GM11168 (cell line): ENCODE measurements around the gene IKZF1.

Experiments
- in situ Hi-C: fragments of 300-500 bp; cut with MboI; formaldehyde crosslinking; loops from one replicate; pipeline ENCODE4 v1.12.0; 2022; ENCODE audit warnings: low sequenced_read_pairs; ENCODE audit not compliant: unreplicated experiment

Gene IKZF1

DNA sequence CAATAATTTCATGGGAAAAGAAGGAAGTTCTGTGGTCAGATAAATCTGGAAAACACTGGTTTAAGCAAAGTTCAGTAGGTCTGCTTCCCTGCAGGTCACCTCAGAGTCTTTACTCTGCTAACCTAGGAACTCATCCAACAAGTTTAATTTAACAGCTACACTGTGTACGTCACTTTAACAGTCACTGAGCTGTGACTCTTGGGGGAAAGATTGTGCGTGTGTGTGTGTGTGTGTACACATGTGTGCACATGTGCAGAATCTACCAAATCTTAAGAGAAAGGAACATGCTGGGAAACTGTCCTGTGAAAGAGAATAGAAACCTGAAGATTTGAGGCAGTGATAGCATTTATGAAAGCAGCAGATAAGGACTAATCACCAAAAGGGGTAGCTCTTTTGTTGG is 62.6 kb downstream of the IKZF1 start:
- in situ Hi-C loops = loop anchor here (10.0 kb wide), 1 partner anchor 162 kb away; no protein-coding TSS in a partner anchor

DNA sequence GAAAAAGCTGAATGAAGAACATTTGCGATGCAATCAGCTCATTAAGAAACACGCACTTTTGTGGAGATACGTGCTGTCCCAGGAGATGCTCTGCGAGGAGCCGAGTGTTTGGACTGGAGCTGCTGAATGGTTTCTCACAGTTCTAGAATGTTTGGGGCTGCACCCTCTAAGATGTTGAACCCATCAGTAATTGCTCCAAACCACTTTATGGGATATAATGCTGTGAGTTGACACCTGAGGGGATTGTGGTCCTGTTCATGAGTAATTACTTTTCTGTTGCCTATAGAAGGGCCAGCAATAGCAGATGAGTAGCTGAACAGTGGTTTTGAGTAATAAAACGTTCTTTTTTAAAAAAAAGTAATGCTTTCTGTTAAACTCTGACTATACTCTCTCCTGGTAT is 63.1 kb downstream of the IKZF1 start:
- in situ Hi-C loops = loop anchor here (10.0 kb wide), 1 partner anchor 163 kb away; no protein-coding TSS in a partner anchor

DNA sequence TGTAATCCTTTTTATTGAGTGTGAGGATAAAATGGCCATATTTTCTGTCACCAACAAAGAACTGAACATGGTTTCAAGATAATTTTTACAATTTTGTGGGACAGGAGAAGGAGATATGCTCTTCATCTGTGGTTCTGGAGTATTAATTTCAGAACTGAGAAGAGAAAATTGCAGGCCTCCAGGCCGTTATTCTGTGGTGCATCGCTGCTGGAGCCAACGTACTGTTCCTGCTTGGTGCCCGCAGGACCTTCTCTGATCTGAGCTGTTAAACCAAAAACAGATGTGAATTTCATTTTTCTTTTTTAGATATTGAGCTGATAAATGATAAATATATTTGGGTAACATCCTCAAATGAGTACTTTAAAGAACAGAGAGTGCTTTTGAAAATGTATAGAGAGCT is 63.9 kb downstream of the IKZF1 start:
- in situ Hi-C loops = loop anchor here (10.0 kb wide), 1 partner anchor 164 kb away; no protein-coding TSS in a partner anchor

DNA sequence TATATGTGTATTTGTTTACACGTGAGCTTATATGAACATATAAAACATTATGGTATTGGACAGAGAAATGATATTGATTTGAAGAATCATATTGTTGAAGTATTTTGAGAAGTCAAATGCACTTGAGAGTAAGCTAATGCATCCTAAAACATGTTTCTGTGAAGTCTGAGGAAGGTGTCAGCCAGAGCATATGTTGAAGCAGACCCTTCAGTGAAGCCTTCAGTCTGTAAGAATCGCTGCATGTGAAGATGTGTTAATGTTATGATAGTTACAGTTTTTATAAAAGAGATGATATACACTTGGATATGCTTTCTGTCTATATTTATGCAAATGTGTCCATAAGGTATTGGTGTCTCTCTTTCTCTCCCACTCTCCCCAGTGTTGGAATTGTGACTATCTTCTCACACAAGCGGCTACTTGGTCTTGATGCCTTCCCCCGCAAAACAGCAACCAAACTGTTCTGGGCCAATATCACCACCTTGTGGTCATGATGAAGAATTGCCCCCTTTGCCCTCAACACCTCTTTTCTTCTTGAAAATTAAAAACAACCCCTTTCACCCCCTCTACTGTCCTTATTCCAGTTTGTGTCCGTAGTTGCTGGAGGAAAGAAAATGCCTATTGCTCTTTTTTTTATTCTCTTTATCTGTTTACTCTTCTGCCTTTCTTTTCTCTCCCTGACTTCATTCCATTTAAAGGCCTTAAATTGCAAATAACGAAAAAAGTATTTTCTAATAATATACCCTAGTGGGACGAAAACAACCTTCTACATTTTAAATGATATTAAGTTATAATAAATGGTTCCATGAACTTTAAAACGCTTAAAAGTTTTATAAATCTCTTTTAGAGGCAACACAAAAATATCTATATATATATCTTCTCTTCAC is 64.9 kb downstream of the IKZF1 start:
- in situ Hi-C loops = loop anchor here (10.0 kb wide), 1 partner anchor 165 kb away; no protein-coding TSS in a partner anchor

DNA sequence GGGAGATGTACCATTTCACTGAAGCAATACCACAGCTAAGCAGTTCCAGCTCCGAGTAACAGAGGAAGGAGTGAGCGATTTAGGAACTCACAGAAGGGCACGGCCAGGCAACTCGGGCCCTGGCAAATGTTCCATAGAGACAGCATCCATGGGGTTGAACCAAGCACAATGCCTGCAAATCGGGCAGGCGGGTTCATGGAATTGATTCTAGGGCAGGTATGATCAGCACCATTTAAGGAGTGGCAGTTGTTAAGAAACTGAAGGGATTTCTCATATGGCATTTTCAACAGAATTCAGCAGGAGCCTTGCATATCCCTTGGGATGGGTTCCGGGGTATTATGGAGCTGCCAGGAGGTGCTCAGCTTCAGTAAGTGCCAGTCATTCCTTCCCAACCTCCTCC is 66.4 kb downstream of the IKZF1 start:
- in situ Hi-C loops = no loop called here

DNA sequence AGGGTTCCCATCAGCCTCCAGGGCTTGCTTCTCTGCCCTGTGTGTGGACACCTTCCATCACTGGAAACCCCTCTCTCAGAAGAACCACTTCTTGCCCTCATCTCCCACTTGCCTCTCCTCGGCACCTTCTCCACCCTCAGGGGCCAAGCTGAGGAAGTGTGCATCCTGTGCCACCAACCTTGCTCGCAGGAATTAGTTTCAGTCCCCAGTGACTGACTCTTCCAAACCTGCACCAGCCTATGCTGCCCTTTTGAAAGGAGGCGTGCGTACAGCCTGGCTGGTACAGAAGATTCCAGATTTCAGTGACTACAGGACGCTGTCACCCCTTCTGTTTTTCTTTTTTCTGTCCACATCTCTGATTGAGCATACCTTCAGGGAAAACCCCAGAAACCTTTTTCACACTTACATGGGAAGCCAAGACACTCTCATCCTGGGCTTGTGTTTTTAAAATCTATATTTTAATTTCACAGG is 67.1 kb downstream of the IKZF1 start:
- in situ Hi-C loops = no loop called here

DNA sequence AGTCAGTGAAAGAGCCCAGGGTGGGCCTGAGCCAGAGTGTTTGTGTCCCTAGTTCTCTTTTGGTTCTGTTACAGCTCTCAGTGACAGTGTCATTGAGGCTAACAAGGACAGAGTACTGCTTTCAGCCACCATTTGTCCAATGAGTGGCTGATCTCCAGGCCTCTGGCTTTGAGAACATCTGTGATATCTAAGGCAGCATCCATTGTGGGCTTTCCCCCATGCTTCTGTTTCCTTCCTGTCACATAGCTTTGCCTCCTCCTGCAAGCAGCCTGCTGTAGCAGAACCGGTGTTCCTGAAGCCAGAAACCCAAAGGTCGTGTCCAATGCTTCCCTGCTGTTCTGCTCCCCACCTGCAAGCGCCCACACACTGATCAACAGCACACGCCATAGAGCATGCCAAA is 68.4 kb downstream of the IKZF1 start:
- in situ Hi-C loops = no loop called here

DNA sequence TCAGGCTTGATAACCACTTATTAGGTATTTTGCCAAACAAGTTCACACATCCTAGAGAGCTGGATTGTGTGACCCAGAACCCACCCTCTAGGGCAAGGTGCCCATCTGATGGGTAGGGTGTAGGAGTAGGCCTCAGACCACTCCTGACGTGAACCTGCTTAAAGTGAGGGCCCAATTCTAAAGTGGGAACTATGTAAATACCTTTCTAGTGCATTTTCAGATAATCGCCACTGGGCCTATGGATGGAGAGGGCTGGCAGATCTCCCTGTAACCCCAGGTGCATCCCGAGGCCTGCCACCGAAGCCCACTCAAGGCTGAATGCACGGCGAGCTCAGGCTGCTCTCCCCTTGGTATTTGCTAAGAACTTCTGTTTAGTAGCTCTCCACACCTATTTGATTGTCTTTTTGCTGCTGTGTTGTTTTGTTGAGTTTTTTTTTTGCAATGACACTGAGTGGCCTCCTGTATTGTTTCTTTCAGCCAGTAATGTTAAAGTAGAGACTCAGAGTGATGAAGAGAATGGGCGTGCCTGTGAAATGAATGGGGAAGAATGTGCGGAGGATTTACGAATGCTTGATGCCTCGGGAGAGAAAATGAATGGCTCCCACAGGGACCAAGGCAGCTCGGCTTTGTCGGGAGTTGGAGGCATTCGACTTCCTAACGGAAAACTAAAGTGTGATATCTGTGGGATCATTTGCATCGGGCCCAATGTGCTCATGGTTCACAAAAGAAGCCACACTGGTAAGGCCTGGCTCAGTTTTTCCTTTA is 71.7 kb downstream of the IKZF1 start:
- in situ Hi-C loops = no loop called here

DNA sequence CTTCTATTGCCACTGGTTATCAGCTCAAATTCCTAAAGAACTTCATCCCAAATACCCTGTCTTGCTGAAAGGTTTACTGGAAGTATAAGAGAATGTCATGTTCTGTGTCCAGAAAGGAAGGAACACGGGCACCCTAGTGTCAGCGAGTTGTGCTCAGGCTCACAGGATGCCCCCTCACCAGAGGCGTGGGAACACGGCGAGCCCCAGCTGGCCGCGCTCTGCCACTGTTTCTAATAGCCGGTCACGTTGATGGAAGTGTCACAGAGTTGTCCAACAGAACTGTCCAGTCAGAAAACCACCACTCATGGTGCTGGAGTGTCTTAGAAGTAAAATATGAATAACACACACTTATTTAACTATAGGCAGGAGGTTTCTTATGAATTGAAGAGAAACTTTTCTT is 72.8 kb downstream of the IKZF1 start:
- in situ Hi-C loops = no loop called here

DNA sequence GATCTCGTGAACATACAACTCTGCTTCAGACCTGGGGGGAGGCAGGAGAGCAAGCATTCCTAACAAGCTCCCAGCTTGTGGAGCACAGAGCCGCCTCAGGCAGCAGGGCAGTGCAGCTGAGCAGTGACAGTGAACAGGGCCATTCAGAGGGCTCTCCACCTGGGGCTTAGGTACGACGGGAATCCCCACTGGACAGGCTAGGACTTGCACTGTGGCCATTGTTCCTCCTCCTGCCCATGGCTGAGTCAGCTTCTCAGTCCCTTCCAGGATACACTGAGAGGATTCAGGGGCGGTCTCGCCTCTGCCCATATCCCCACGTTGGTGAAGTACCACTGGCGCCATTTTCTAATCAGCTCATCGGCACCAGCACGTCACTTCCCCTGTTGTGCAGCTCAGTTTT is 74.6 kb downstream of the IKZF1 start:
- in situ Hi-C loops = no loop called here

DNA sequence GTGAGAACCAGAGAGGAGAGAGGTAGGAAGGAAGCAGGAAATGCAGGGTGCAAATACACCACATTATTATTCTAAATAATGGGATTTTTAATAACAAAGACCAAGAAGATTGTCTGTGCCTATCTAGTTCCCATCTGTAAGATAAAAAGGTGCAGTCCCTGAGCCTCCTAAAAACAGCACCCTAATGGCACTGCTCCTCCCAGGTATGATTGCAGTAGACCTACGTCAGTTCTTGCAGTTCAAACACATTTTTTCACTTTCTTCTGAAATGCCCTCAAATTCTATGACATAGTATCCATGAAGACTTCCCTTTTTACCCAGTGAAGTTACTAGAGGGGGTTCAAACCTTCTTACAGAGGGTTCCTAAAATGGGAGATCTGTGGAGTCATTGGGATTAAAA is 75.0 kb downstream of the IKZF1 start:
- in situ Hi-C loops = no loop called here

DNA sequence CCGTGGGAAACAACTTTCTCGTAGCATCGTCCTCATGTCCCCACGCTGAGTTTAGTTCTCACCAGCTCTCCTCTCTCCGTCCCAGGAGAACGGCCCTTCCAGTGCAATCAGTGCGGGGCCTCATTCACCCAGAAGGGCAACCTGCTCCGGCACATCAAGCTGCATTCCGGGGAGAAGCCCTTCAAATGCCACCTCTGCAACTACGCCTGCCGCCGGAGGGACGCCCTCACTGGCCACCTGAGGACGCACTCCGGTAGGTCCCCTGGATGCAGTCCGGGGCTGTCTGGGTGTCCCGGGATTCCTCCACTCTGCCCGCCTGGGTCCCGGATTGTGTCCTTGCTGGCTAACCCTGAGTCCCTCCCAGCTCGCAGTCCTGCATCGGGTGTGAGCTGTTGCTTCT is 77.9 kb downstream of the IKZF1 start:
- in situ Hi-C loops = no loop called here

DNA sequence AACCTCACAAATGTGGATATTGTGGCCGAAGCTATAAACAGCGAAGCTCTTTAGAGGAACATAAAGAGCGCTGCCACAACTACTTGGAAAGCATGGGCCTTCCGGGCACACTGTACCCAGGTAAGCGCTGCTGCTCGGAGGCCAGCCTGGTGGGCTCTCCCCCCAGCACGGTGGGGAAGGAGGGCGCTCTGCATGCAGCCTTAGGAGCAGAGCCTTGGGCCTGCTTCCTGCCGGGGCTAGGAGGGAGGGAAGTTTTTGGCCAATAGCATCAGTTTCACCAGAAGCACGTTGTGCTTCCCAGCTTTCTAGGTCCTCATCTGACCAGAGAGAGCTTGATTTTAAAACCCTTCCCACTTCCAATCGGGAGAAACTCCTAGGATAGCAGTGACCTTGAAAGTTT is 82.8 kb downstream of the IKZF1 start:
- in situ Hi-C loops = no loop called here

DNA sequence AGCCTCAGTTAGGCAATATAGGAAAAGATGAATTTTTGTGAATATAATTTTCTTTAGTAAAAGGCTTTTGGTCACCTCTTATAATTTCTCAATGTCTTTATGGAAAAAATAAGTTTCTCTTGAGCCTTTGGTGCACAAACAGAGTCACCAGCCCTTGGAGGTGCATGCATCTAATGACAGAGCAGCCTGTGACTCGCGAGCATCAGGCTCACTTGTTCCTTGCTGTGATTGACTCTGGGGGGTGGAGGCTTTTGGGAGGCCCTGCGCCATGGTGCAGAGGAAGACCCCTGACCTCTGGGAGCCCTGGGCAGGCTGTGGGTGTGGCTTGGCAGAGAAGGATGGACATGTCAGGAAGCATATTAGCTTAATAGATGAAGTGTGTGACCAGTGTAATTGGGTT is 85.4 kb downstream of the IKZF1 start:
- in situ Hi-C loops = no loop called here

DNA sequence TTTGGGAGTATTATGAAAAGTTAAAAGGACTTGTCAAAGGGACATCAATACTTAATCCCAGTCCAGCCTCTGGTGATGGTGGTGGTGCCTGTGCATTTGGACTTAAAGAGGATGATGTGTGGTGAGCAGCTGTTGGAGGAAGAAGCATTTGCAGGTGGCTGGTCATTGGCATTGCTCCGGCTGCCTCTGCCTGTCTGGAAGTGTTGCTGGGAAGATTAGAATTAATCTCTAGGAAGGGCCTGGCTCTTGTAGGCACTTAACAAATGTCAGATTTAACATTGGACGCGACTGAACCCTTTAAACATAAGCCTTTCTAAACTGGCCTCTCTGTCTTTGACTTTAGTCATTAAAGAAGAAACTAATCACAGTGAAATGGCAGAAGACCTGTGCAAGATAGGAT is 86.9 kb downstream of the IKZF1 start:
- in situ Hi-C loops = no loop called here

DNA sequence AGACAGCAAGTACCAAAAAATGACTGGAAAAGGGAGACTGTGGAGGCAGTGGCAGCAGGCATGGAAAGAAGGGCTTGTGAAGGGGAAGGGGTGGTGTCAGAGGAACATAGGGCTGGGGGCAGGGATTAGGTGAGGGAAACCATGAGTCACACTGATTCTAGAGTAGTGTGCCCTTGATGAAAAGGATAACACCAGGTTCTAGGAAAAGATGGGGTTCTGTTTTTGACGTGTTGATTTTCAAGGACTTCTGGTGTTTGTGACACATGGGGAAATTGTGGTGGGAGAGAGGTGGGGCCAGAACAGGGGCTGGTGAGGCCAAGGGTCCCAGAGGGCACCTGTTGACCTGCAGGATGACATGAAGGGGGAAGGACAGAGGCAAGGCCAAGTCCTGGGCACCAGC is 88.6 kb downstream of the IKZF1 start:
- in situ Hi-C loops = no loop called here

DNA sequence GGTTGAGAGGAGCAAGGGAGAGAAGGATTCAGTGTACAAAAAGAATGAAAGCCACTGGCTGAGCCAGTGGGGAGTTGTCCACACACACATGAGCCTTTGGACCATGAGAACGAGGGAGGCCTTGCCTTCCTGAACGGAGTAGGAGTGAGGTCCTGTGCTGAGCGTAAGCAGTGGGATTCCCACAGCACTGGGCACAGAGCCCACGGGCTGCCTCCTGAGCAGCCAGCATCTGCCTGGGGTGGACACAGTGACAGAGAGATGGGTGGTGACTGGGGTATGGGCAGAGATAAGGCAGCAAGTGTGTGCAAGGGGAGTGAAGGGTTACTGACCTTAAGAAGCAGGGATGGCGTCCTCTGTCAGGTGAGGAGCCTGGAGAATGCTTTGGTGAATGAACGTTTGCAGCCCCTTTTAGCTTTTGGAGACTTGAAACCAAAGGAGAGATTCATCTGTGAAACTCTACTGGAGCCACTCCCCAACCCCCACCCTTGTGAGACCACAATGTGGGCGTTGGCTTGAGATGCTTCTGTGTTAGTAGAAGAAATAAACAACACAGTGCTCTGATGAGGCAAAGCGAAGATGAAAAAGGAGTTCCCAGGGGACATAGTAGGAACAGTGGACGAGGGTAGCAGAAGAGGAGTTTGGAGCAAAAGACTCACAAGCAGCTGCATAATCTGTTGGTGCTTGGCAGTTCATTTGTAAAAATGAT is 89.2 kb downstream of the IKZF1 start:
- in situ Hi-C loops = no loop called here

DNA sequence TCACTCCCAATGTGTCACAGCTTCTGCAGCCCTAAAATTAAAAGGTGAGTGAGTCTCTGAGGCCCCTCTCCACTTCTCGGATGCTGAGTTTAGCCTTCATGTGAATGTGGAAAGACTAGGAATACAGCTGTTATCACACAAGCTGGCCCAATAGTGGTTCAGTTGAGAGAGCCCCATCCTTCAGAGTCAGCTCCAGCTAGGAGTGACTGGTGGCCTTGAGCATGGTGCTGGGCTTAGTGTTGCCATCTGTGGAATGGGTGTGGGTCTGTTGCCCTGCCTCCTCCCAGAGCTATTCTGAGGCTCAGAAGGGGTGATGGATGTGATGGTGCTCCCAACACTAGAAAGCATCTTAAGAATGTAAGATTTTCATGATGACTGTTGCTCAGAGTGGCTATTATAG is 89.8 kb downstream of the IKZF1 start:
- in situ Hi-C loops = no loop called here

DNA sequence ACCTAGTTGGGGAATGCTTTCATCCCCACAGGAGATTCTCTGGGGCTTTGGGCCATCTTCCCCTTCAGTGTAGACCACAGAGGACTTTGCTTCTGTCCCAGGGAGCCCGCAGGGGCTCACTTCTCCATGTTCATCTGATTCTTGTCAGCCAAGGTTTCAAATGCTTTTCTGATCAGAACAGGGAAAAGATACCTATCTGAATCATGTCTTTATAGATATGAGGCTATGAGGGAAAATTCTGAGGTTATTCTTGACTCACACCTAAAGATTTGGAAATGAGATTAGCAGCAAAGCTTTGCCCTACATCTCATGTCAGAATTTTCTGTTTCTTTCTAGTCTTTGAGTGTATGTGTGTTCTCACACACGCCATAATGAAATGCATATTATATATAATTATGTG is 92.3 kb downstream of the IKZF1 start:
- in situ Hi-C loops = no loop called here

DNA sequence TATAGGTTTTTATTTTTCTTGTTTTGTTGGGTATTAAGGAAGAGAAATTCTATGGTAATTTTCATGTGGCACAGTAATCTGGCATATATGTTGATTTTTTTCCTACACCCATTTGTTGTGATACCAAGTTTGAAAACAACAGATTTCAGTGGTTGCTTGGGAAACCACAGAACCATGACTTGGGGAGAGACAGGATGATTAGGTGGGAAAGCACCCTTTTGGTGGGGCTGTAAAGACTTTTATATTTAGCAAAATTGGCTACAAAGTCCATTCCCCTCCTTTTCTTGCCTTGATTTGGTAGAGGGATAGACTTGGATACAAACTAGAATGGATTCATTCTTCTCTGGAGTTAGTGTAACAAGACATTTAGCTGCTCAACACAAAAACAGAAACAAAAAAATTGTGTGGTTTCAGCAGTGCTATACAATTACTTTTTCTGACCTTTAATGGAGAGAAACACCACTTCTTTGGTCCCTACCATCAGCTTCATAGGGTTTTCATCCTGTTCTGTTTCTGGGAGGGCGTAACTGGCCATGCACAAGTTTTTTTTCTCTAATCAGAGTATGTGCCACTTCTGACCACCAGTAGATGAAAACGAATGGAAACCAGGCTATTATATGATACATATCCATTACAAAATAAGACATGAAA is 92.9 kb downstream of the IKZF1 start:
- in situ Hi-C loops = no loop called here
